ENCODE results near the gene ATM. TPM values are rescaled to one million over a fixed set of nuclear protein-coding genes. Genes with fewer than 3 reads are reported as not detected.

The ATM gene
- total RNA-seq: 29.5 and 64.0 TPM in 2 replicates

GRCh38 chr11:108222574-108223347, at the start of gene ATM, which contains the start of gene NPAT:
TSS of gene ATM (plus strand) at chr11:108223067. CDS start at chr11:108227625, 4,558 bp downstream.
TSS of gene NPAT (minus strand) at chr11:108222638. CDS start at chr11:108222536, 102 bp downstream.
- DNase-seq (ENCODE audit: extremely low read depth, low read depth, low spot score): peak; percentile 92

GRCh38 chr11:108177570-108177969, 45.3 kb upstream of the ATM start:
- no peak for DNase-seq (ENCODE audit: extremely low read depth, low read depth, low spot score)

- DNase-seq (ENCODE audit: extremely low read depth, low read depth, low spot score): no peak
Measured at GRCh38 chr11:108193725-108194124, 29.1 kb upstream of the ATM start.

GRCh38 chr11:108196901-108197300, 26.0 kb upstream of the ATM start:
- no peak for DNase-seq (ENCODE audit: extremely low read depth, low read depth, low spot score)

- DNase-seq (ENCODE audit: extremely low read depth, low read depth, low spot score): no peak
Measured at GRCh38 chr11:108197351-108197750, 25.5 kb upstream of the ATM start.

- DNase-seq (ENCODE audit: extremely low read depth, low read depth, low spot score): no peak
Measured at GRCh38 chr11:108198833-108199232, 24.0 kb upstream of the ATM start.

- no peak for DNase-seq (ENCODE audit: extremely low read depth, low read depth, low spot score)
Measured at GRCh38 chr11:108199446-108200321, 23.2 kb upstream of the ATM start.

- DNase-seq (ENCODE audit: extremely low read depth, low read depth, low spot score): no peak
Measured at GRCh38 chr11:108203075-108203474, 19.8 kb upstream of the ATM start.

- no peak for DNase-seq (ENCODE audit: extremely low read depth, low read depth, low spot score)
Measured at GRCh38 chr11:108204376-108204775, 18.5 kb upstream of the ATM start.

- no peak for DNase-seq (ENCODE audit: extremely low read depth, low read depth, low spot score)
Measured at GRCh38 chr11:108204929-108205499, 17.9 kb upstream of the ATM start.

GRCh38 chr11:108206171-108206570, 16.7 kb upstream of the ATM start:
- no peak for DNase-seq (ENCODE audit: extremely low read depth, low read depth, low spot score)

GRCh38 chr11:108206969-108207682, 15.7 kb upstream of the ATM start:
- DNase-seq (ENCODE audit: extremely low read depth, low read depth, low spot score): no peak

GRCh38 chr11:108207683-108208060, 15.2 kb upstream of the ATM start:
- no peak for DNase-seq (ENCODE audit: extremely low read depth, low read depth, low spot score)

- no peak for DNase-seq (ENCODE audit: extremely low read depth, low read depth, low spot score)
Measured at GRCh38 chr11:108210441-108210840, 12.4 kb upstream of the ATM start.

- no peak for DNase-seq (ENCODE audit: extremely low read depth, low read depth, low spot score)
Measured at GRCh38 chr11:108213784-108214183, 9.1 kb upstream of the ATM start.

GRCh38 chr11:108216988-108217387, 5.9 kb upstream of the ATM start:
- DNase-seq (ENCODE audit: extremely low read depth, low read depth, low spot score): no peak

GRCh38 chr11:108218455-108218854, 4.4 kb upstream of the ATM start:
- DNase-seq (ENCODE audit: extremely low read depth, low read depth, low spot score): no peak

GRCh38 chr11:108218912-108219783, 3.7 kb upstream of the ATM start:
- DNase-seq (ENCODE audit: extremely low read depth, low read depth, low spot score): no peak

GRCh38 chr11:108220721-108221336, 2.0 kb upstream of the ATM start:
- no peak for DNase-seq (ENCODE audit: extremely low read depth, low read depth, low spot score)

Measured in glomerular endothelial cell (primary cell).